ENCODE results near the gene PCDHGA1. TPM values are rescaled to one million over a fixed set of nuclear protein-coding genes. Genes with fewer than 3 reads are reported as not detected.
"Not testable (repeated sequence)": the region's sequence is repeated elsewhere in the genome, so short reads cannot be mapped to it uniquely, and the experiment has no call there.

PCDHGA1 gene
- total and polyA plus RNA-seq, 2 experiments from 2014 or later, result 1.2 to 1.7 TPM

DNA sequence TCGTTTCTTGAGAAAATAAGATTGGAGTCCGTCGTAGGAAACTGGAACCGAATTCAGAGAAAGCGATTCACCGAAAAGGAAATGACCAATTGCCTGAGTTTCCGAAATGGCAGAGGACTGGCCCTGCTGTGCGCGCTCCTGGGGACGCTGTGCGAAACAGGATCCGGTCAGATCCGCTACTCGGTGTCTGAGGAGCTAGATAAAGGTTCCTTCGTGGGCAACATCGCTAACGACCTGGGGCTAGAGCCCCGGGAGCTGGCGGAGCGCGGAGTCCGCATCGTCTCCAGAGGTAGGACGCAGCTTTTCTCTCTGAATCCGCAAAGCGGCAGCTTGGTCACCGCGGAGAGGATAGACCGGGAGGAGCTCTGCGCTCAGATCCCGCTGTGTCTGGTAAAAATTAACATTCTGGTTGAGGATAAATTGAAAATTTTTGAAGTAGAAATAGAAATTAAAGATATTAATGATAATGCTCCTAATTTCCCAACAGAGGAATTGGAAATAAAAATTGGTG is 13.7 kb downstream of the PCDHGA1 start:
- H3K4me1 ChIP-seq (ENCODE audit: low read depth), result no peaks in the 10 kb centered on the region
- no peaks in the 10 kb centered on the region for H3K27me3 ChIP-seq
- no peak overlapping the region for H3K4me3 ChIP-seq
- no peak for DNase-seq (ENCODE audit: low read depth in 1 of 2, low spot score in 1 of 2)
- TF ChIP-seq, protein P1, sequence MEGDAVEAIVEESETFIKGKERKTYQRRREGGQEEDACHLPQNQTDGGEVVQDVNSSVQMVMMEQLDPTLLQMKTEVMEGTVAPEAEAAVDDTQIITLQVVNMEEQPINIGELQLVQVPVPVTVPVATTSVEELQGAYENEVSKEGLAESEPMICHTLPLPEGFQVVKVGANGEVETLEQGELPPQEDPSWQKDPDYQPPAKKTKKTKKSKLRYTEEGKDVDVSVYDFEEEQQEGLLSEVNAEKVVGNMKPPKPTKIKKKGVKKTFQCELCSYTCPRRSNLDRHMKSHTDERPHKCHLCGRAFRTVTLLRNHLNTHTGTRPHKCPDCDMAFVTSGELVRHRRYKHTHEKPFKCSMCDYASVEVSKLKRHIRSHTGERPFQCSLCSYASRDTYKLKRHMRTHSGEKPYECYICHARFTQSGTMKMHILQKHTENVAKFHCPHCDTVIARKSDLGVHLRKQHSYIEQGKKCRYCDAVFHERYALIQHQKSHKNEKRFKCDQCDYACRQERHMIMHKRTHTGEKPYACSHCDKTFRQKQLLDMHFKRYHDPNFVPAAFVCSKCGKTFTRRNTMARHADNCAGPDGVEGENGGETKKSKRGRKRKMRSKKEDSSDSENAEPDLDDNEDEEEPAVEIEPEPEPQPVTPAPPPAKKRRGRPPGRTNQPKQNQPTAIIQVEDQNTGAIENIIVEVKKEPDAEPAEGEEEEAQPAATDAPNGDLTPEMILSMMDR (IDR thresholded peaks at IDR 0.05; ENCODE audit: low read depth, low read length), result no peak
- H3K9me3 ChIP-seq (ENCODE audit: low read depth), result no peaks in the 10 kb centered on the region
- H3K36me3 ChIP-seq, result no peaks in the 10 kb centered on the region
- peak overlapping the region; percentile 60 for H3K27ac ChIP-seq

DNA sequence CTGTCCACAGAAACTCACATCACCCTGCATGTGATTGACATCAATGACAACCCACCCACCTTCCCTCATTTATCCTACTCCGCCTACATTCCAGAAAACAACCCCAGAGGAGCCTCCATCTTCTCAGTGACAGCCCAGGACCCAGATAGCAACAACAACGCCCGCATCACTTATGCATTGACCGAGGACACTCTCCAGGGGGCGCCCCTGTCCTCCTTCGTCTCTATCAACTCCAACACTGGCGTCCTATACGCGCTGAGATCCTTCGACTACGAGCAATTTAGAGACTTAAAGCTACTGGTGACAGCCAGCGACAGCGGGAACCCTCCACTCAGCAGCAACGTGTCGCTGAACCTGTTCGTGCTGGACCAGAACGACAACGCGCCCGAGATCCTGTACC is 15.0 kb downstream of the PCDHGA1 start:
- TF ChIP-seq, protein P1 (IDR thresholded peaks at IDR 0.05; ENCODE audit: low read depth, low read length), result no peak
- Histone ChIP-seq H3K36me3 (no peaks in the 10 kb centered on the region), H3K27ac (no peak overlapping the region), H3K27me3 (no peaks in the 10 kb centered on the region), H3K4me3 (no peak overlapping the region), H3K4me1 (ENCODE audit: low read depth) (no peaks in the 10 kb centered on the region), H3K9me3 (ENCODE audit: low read depth) (no peaks in the 10 kb centered on the region)
- DNase-seq (ENCODE audit: low read depth in 1 of 2, low spot score in 1 of 2), result no peak

DNA sequence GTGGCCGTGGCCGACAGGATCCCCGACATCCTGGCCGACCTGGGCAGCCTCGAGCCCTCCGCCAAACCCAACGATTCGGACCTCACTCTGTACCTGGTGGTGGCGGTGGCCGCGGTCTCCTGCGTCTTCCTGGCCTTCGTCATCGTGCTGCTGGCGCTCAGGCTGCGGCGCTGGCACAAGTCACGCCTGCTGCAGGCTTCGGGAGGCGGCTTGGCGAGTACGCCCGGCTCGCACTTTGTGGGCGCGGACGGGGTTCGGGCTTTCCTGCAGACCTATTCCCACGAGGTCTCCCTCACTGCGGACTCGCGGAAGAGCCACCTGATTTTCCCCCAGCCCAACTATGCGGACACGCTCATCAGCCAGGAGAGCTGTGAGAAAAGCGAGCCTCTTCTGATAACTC is 15.7 kb downstream of the PCDHGA1 start:
- H3K4me3 ChIP-seq; H3K9me3 ChIP-seq (ENCODE audit: low read depth); H3K27ac ChIP-seq; H3K36me3 ChIP-seq; H3K27me3 ChIP-seq; H3K4me1 ChIP-seq (ENCODE audit: low read depth); DNase-seq (ENCODE audit: low read depth in 1 of 2, low spot score in 1 of 2): not testable (repeated sequence)

DNA sequence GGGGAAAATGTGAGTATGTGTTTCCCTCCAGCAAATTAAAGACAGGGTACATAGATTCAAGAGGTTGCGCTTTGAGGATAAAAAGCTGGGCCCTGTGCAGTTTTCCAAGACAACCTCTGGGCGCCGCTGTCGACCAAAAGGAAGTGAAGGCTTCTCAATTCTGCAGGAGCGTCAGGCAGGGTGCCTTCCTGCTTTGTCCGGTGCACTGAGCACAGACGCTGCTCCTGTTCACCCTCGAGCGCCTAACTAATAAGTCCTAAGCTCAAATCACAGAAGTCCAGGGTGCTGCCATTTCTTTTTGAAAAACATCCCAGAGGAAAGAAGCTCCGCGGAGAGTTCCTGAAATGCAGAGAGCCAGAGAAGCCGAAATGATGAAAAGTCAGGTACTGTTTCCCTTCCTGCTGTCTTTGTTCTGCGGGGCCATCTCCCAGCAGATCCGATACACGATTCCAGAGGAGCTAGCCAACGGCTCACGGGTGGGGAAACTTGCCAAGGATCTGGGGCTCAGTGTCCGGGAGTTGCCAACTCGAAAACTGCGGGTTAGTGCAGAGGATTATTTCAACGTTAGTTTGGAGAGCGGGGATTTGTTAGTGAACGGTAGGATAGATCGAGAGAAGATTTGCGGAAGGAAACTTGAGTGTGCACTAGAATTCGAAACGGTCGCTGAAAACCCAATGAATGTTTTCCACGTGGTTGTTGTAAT is 19.8 kb downstream of the PCDHGA1 start, which contains the start of gene PCDHGB1:
PCDHGB1 (plus strand) TSS at position 183 of the 703 bp plus-strand sequence; CDS start at position 345, 162 bp downstream.
- Histone ChIP-seq H3K9me3 (ENCODE audit: low read depth) (no peaks in the 10 kb centered on the region), H3K27ac (no peak within 1 kb of the TSS), H3K4me3 (no peak within 1 kb of the TSS), H3K36me3 (no peaks in the 10 kb centered on the region), H3K4me1 (ENCODE audit: low read depth) (no peaks in the 10 kb centered on the region), H3K27me3 (no peaks in the 10 kb centered on the region)
- DNase-seq (ENCODE audit: low read depth in 1 of 2, low spot score in 1 of 2), result peak; percentile 30 to 59
- TF ChIP-seq, protein P1 (IDR thresholded peaks at IDR 0.05; ENCODE audit: low read depth, low read length), result peak; percentile 53

DNA sequence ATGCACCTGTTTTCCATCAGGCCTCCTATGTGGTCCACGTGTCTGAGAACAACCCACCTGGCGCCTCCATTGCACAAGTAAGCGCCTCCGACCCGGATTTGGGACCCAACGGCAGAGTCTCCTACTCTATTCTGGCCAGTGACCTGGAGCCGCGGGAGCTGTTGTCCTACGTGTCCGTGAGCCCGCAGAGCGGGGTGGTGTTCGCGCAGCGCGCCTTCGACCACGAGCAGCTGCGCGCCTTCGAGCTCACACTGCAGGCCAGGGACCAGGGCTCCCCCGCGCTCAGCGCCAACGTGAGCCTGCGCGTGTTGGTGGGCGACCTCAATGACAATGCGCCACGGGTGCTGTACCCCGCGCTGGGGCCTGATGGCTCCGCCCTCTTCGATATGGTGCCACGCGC is 21.3 kb downstream of the PCDHGA1 start:
- no peaks in the 10 kb centered on the region for H3K36me3 ChIP-seq
- no peak for DNase-seq (ENCODE audit: low read depth in 1 of 2, low spot score in 1 of 2)
- no peaks in the 10 kb centered on the region for H3K9me3 ChIP-seq (ENCODE audit: low read depth)
- no peaks in the 10 kb centered on the region for H3K27me3 ChIP-seq
- H3K4me3 ChIP-seq, result no peak overlapping the region
- no peak overlapping the region for H3K27ac ChIP-seq
- no peaks in the 10 kb centered on the region for H3K4me1 ChIP-seq (ENCODE audit: low read depth)
- TF ChIP-seq, protein P1 (IDR thresholded peaks at IDR 0.05; ENCODE audit: low read depth, low read length), result no peak

DNA sequence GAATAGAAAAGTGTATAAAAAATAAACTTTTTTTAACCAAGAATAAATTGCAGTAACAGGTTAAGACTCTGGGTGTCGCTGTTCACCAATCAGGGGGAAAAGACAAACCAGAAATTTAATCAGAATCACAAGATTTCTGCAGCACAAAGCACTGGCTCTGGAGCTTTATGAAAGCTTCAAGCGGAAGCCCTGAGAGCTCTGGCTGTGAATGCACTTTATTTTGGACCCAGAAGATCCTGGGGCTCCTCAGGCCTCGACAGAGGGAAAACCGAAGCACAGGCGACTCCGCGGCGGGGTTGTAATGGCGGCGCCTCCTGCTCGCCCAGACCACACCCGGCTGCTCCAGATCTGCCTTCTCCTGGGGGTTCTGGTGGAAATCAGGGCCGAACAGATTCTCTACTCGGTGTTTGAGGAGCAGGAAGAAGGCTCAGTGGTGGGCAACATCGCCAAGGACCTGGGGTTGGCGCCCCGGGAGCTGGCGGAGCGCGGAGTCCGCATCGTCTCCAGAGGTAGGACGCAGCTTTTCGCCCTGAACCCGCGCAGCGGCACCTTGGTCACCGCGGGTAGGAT is 24.7 kb downstream of the PCDHGA1 start, which contains the start of gene PCDHGA4:
PCDHGA4 (plus strand) TSS at position 122 of the 570 bp plus-strand sequence; CDS start at position 209, 87 bp downstream.
- Histone ChIP-seq H3K27ac (no peak within 1 kb of the TSS), H3K36me3 (no peaks in the 10 kb centered on the region), H3K4me1 (ENCODE audit: low read depth) (no peaks in the 10 kb centered on the region), H3K27me3 (no peaks in the 10 kb centered on the region), H3K4me3 (no peak within 1 kb of the TSS), H3K9me3 (ENCODE audit: low read depth) (no peaks in the 10 kb centered on the region)
- TF ChIP-seq, protein P1 (IDR thresholded peaks at IDR 0.05; ENCODE audit: low read depth, low read length), result peak; percentile 39
- DNase-seq (ENCODE audit: low read depth in 1 of 2, low spot score in 1 of 2), result peak in 1 of 2 donors; percentile 30

Data from cardiac muscle cell (in vitro differentiated cells and primary cell).